GM21526 (cell line): ENCODE data around the gene GASK1B.

Experiments used
- ATAC-seq: cut with Tn5 transposase; IDR thresholded peaks from one replicate; pipeline ENCODE4 v1.9.1; 2021; ENCODE audit warnings: moderate library complexity; ENCODE audit not compliant: unreplicated experiment, low FRiP score

GASK1B gene

GRCh38 chr4:158189422-158189821 is 16.6 kb upstream of the GASK1B start:
- ATAC-seq = no peak

- no peak for ATAC-seq
Measured at GRCh38 chr4:158186815-158187214, 14.0 kb upstream of the GASK1B start.

GRCh38 chr4:158182736-158183135 is 9.9 kb upstream of the GASK1B start:
- ATAC-seq = no peak

- no peak for ATAC-seq
Measured at GRCh38 chr4:158181906-158182305, 9.1 kb upstream of the GASK1B start.

GRCh38 chr4:158179465-158179864 is 6.6 kb upstream of the GASK1B start:
- ATAC-seq = no peak

GRCh38 chr4:158176776-158177175 is 4.0 kb upstream of the GASK1B start:
- ATAC-seq = no peak

- no peak for ATAC-seq
Measured at GRCh38 chr4:158176108-158176507, 3.3 kb upstream of the GASK1B start.

- no peak for ATAC-seq
Measured at GRCh38 chr4:158170691-158171561, 1.9 kb downstream of the GASK1B start.

GRCh38 chr4:158169931-158170690 is 2.7 kb downstream of the GASK1B start:
- no peak for ATAC-seq

GRCh38 chr4:158169506-158169905 is 3.3 kb downstream of the GASK1B start:
- ATAC-seq = no peak

- ATAC-seq = no peak
Measured at GRCh38 chr4:158168606-158169005, 4.2 kb downstream of the GASK1B start.

- no peak for ATAC-seq
Measured at GRCh38 chr4:158166701-158167100, 6.1 kb downstream of the GASK1B start.

GRCh38 chr4:158164768-158165213 is 8.0 kb downstream of the GASK1B start:
- no peak for ATAC-seq

GRCh38 chr4:158163941-158164767 is 8.7 kb downstream of the GASK1B start:
- ATAC-seq = no peak

GRCh38 chr4:158162631-158163030 is 10.2 kb downstream of the GASK1B start:
- ATAC-seq = no peak

GRCh38 chr4:158161551-158162354 is 11.1 kb downstream of the GASK1B start:
- ATAC-seq = no peak

GRCh38 chr4:158159718-158160094 is 13.1 kb downstream of the GASK1B start:
- no peak for ATAC-seq

GRCh38 chr4:158159054-158159717 is 13.6 kb downstream of the GASK1B start:
- ATAC-seq = no peak

GRCh38 chr4:158157412-158157811 is 15.4 kb downstream of the GASK1B start:
- no peak for ATAC-seq
